GM21360 (cell line): ENCODE measurements around the gene GOLGA6L9.
A peak's percentile ranks its signal among the peaks of the same experiment; 100 is the strongest.
"Not testable (repeated sequence)": the region's sequence is repeated elsewhere in the genome, so short reads cannot be mapped to it uniquely, and the experiment has no call there.

Experiments
- ATAC-seq: cut with Tn5 transposase; IDR thresholded peaks from one replicate; pipeline ENCODE4 v1.9.1; 2021; ENCODE audit warnings: mild to moderate bottlenecking, moderate library complexity; ENCODE audit not compliant: unreplicated experiment

Gene GOLGA6L9

GRCh38 chr15:82429693-82430092 is at the start of gene GOLGA6L9:
Gene GOLGA6L9, plus strand, starts transcription at chr15:82429816. Its CDS starts 264 bp downstream, at chr15:82430080.
- not testable (repeated sequence) for ATAC-seq

- ATAC-seq: not testable (repeated sequence)
Observed at GRCh38 chr15:82381330-82381955, 48.2 kb upstream of the GOLGA6L9 start.

GRCh38 chr15:82387209-82387608 is 42.4 kb upstream of the GOLGA6L9 start:
- not testable (repeated sequence) for ATAC-seq

GRCh38 chr15:82390152-82390551 is 39.5 kb upstream of the GOLGA6L9 start:
- ATAC-seq: not testable (repeated sequence)

GRCh38 chr15:82392077-82392476 is 37.5 kb upstream of the GOLGA6L9 start:
- not testable (repeated sequence) for ATAC-seq

- ATAC-seq: no peak
Observed at GRCh38 chr15:82393671-82394070, 35.9 kb upstream of the GOLGA6L9 start.

- not testable (repeated sequence) for ATAC-seq
Observed at GRCh38 chr15:82395788-82396187, 33.8 kb upstream of the GOLGA6L9 start.

- ATAC-seq: no peak
Observed at GRCh38 chr15:82397817-82398216, 31.8 kb upstream of the GOLGA6L9 start.

GRCh38 chr15:82398785-82399184 is 30.8 kb upstream of the GOLGA6L9 start:
- ATAC-seq: no peak

GRCh38 chr15:82399366-82400103 is 30.1 kb upstream of the GOLGA6L9 start:
- peak; percentile 59 for ATAC-seq

- not testable (repeated sequence) for ATAC-seq
Observed at GRCh38 chr15:82401918-82402317, 27.7 kb upstream of the GOLGA6L9 start.

- not testable (repeated sequence) for ATAC-seq
Observed at GRCh38 chr15:82402341-82402740, 27.3 kb upstream of the GOLGA6L9 start.

GRCh38 chr15:82406211-82406610 is 23.4 kb upstream of the GOLGA6L9 start:
- not testable (repeated sequence) for ATAC-seq

- ATAC-seq: not testable (repeated sequence)
Observed at GRCh38 chr15:82410306-82410705, 19.3 kb upstream of the GOLGA6L9 start.

GRCh38 chr15:82411595-82411994 is 18.0 kb upstream of the GOLGA6L9 start:
- not testable (repeated sequence) for ATAC-seq

- not testable (repeated sequence) for ATAC-seq
Observed at GRCh38 chr15:82414525-82415191, 15.0 kb upstream of the GOLGA6L9 start.

GRCh38 chr15:82420516-82420915 is 9.1 kb upstream of the GOLGA6L9 start:
- ATAC-seq: not testable (repeated sequence)

- not testable (repeated sequence) for ATAC-seq
Observed at GRCh38 chr15:82420966-82421365, 8.7 kb upstream of the GOLGA6L9 start.

GRCh38 chr15:82427117-82427516 is 2.5 kb upstream of the GOLGA6L9 start:
- not testable (repeated sequence) for ATAC-seq

GRCh38 chr15:82445420-82445819 is 15.8 kb downstream of the GOLGA6L9 start:
- ATAC-seq: not testable (repeated sequence)

GRCh38 chr15:82457336-82457735 is 27.7 kb downstream of the GOLGA6L9 start:
- not testable (repeated sequence) for ATAC-seq
